T-helper 17 cell (primary cell): ENCODE results near the gene SPHK2. TPM values are rescaled to one million over a fixed set of nuclear protein-coding genes. Genes with fewer than 3 reads are reported as not detected.

ENCODE experiments used
- ATAC-seq: fragments of 150-1000 bp; cut with Tn5 transposase; 2 replicates; pipeline ENCODE4 v1.10.0; 2021; ENCODE audit warnings: mild to moderate bottlenecking, moderate library complexity
- DNase-seq, 3 donors: peaks; one replicate each; pipeline versions ENCODE4 v3.0.0 to v3.0.0-alpha.2; 2020 to 2021
- H3K9me3 ChIP-seq: one replicate; pipeline ENCODE4 v1.7.0; 2013; ENCODE audit warnings: low read length, mild to moderate bottlenecking; ENCODE audit not compliant: control insufficient read depth, poor library complexity, severe bottlenecking
- H3K27ac Mint-ChIP-seq: one replicate; pipeline ENCODE4 v1.8.0; 2022; ENCODE audit warnings: mild to moderate bottlenecking, moderate library complexity, mixed read lengths
- H3K27me3 Mint-ChIP-seq: one replicate; pipeline ENCODE4 v1.8.0; 2022; ENCODE audit warnings: mixed read lengths
- H3K36me3 Mint-ChIP-seq: one replicate; pipeline ENCODE4 v1.8.0; 2022; ENCODE audit warnings: low read depth, mixed read lengths
- H3K4me1 Mint-ChIP-seq: one replicate; pipeline ENCODE4 v1.8.0; 2022; ENCODE audit warnings: mild to moderate bottlenecking, mixed read lengths
- H3K4me3 Mint-ChIP-seq: one replicate; pipeline ENCODE4 v1.8.0; 2022; ENCODE audit warnings: mild to moderate bottlenecking, moderate library complexity, mixed read lengths
- total RNA-seq, 4 donors: library from RNA in 2 of 4; stranded (reverse) in 2 of 4; gene quantifications; one replicate each; pipeline ENCODE4 v1.2.3 and lab custom pipeline; 2022 to 2026

The SPHK2 gene
- total RNA-seq, 2 donors from 2014 or later = 11.9 to 12.6 TPM

DNA sequence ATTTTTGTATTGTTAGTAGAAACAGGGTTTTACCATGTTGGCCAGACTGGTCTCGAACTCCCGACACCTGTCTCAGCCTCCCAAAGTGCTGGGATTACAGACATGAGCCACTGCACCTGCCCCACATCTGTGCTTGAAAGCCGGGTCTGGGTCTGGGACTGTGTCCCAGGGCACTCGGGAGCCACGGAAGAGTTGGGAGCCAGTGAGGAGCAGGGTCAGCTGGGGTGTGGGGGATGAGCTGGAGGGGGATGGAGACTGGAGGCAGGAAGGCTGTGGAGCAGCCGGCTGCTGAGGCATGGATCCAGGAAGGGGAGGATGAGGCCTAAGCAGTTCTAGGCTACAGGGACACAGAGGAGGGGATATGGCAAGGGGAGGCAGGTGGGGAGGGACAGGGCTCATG lies 23.5 kb upstream of the SPHK2 start:
- no peak for DNase-seq
- H3K36me3 Mint-ChIP-seq = peaks cover 3% of the 10 kb centered on the region
- peak overlapping the region; percentile 78 for H3K27ac Mint-ChIP-seq
- H3K4me3 Mint-ChIP-seq = peak overlapping the region; percentile 79
- no peaks in the 10 kb centered on the region for H3K9me3 ChIP-seq
- peaks cover 18% of the 10 kb centered on the region for H3K4me1 Mint-ChIP-seq
- peaks cover 5% of the 10 kb centered on the region for H3K27me3 Mint-ChIP-seq
- ATAC-seq = no peak

DNA sequence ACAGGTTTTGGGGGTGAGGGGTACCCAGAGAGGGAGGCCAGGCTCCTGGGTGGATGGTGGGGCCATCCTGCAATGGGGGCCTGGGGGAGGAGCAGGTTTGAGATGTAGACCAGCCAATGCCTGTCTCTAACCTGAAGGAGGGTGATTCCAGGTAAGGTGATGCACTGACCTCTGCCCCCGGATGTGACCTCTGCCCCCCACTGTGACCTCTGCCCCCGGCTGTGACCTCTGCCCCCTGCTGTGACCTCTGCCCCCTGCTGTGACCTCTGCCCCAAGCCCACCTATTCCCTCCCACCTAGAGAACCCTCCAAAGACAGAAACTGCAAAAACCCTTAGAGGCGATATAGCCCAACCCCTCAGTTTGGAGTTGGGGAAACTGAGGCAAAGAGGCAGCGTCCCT lies 23.1 kb upstream of the SPHK2 start:
- Mint-ChIP-seq H3K36me3 (peaks cover 3% of the 10 kb centered on the region), H3K4me3 (peak overlapping the region; percentile 79), H3K27ac (peak overlapping the region; percentile 78), H3K27me3 (peaks cover 5% of the 10 kb centered on the region), H3K4me1 (peaks cover 18% of the 10 kb centered on the region)
- ATAC-seq (no peak), DNase-seq (no peak)
- no peaks in the 10 kb centered on the region for H3K9me3 ChIP-seq

DNA sequence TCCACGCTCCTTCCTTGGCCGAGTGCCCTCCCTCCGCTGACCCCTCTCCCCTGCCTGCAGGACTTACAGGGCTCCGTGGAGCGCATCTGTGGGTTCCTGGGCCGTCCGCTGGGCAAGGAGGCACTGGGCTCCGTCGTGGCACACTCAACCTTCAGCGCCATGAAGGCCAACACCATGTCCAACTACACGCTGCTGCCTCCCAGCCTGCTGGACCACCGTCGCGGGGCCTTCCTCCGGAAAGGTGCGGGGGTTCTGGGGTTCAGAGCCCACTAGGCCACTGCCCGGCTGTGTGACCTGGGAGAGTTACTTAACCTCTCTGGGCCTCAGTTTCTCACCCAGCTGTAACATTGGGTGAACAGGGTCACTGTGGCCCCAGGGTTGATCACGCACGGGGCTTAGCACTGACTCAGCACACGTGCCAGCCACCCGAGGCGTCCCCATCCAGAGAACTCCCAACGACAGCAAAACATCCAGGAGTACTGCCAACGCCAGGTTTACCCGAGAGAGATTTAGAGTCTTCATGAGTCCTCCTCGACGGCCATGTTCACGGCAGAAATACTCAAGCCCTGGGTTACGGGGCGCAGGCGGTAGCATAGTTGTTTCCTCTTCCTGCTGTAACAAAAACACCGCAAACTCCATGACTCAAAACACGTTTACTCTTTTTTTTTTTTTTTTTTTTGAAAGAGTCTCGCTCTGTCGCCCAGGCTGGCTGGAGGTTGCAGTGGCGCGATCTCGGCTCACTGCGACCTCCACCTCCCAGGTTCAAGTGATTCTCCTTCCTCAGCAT lies 22.4 kb upstream of the SPHK2 start:
- H3K9me3 ChIP-seq = no peaks in the 10 kb centered on the region
- Mint-ChIP-seq H3K4me1 (peaks cover 13% of the 10 kb centered on the region), H3K27me3 (peaks cover 5% of the 10 kb centered on the region), H3K27ac (peak overlapping the region; percentile 84), H3K36me3 (peaks cover 3% of the 10 kb centered on the region), H3K4me3 (peak overlapping the region; percentile 79)
- DNase-seq (peak in 1 of 3 donors; percentile 51), ATAC-seq (peak; percentile 95)

DNA sequence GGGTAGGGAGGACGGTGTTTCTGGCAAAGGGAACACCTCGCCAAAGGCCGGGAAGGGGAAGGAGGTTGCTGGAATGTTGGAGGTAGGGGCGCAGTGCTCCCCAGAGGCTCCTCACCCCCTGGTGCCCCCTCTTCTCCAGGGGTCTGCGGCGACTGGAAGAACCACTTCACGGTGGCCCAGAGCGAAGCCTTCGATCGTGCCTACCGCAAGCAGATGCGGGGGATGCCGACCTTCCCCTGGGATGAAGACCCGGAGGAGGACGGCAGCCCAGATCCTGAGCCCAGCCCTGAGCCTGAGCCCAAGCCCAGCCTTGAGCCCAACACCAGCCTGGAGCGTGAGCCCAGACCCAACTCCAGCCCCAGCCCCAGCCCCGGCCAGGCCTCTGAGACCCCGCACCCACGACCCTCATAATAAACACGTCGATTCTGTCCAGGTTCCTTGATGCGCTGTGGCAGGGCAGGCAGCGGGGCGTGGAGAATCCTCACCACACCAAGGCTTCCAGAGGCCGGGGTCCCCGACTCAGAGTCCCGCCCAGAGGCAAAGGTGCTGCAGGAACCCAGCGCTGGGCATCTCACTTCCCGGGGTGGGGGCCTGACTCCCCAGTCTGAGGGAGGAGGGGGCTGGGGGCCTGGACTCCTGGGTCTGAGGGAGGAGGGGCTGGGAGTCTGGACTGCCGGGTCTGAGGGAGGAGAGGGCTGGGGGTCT lies 20.2 kb upstream of the SPHK2 start:
- Mint-ChIP-seq H3K4me1 (peaks cover 10% of the 10 kb centered on the region), H3K4me3 (no peak overlapping the region), H3K27ac (peak overlapping the region; percentile 59), H3K27me3 (peaks cover 5% of the 10 kb centered on the region), H3K36me3 (peaks cover 3% of the 10 kb centered on the region)
- DNase-seq (no peak), ATAC-seq (no peak)
- no peaks in the 10 kb centered on the region for H3K9me3 ChIP-seq

DNA sequence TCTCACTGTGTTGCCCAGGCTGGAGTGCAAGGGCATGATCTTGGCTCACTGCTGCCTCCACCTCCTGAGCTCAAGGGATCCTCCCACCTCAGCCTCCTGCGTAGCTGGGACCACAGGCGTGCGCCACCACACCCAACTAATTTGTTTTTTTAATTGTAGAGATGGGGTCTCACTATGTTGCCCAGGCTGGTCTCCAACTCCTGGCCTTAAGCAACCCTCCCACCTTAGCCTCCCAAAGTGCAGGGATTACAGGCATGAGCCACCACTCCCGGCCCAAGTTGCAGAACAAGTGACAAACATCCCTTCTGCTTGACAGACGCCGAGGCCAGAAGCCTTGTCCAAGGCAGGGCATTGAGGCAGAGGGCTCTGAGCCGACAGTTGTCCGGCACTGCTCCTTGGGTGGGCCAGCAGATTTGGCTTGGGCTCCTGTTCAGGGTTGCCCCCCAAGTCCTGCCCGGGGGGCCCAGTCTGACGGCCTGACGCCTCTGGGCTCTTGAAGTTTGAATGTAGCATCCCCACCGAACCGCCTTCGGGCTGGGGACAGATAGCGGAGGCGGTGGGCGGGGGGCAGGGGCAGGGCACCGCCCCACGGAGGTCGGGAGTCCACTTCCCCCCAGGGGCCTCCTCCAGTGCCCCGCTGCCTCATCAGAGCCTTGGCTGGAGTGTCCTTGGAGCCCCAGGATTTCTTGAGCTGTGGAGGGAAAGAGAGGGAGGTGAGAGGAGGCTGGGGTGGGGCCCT lies 18.5 kb upstream of the SPHK2 start:
- DNase-seq (no peak), ATAC-seq (no peak)
- H3K4me3 Mint-ChIP-seq = no peak overlapping the region
- H3K9me3 ChIP-seq = no peaks in the 10 kb centered on the region
- peaks cover 3% of the 10 kb centered on the region for H3K4me1 Mint-ChIP-seq
- H3K27ac Mint-ChIP-seq = no peak overlapping the region
- peaks cover 5% of the 10 kb centered on the region for H3K27me3 Mint-ChIP-seq
- H3K36me3 Mint-ChIP-seq = no peaks in the 10 kb centered on the region

DNA sequence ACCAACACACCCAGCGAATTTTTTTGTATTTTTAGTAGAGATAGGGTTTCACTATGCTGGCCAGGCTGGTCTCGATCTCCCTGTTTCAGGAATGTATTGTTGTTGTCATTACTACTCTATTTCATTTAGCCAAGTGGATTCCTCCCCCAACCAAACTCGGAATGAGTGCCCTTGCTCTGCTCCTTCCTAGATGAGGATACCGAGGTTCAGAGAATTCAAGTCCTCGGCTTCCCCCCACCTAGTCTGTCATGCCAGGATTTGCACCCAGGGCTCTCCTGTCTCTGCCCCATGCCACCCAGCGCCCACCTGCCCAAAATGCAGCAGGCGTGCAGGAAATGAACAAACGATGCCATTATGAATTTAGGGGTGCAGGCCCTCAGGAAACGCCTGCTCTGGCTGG lies 16.3 kb upstream of the SPHK2 start:
- no peak overlapping the region for H3K4me3 Mint-ChIP-seq
- no peak overlapping the region for H3K27ac Mint-ChIP-seq
- no peaks in the 10 kb centered on the region for H3K36me3 Mint-ChIP-seq
- no peaks in the 10 kb centered on the region for H3K9me3 ChIP-seq
- peaks cover 5% of the 10 kb centered on the region for H3K27me3 Mint-ChIP-seq
- no peak for ATAC-seq
- no peaks in the 10 kb centered on the region for H3K4me1 Mint-ChIP-seq
- no peak for DNase-seq

DNA sequence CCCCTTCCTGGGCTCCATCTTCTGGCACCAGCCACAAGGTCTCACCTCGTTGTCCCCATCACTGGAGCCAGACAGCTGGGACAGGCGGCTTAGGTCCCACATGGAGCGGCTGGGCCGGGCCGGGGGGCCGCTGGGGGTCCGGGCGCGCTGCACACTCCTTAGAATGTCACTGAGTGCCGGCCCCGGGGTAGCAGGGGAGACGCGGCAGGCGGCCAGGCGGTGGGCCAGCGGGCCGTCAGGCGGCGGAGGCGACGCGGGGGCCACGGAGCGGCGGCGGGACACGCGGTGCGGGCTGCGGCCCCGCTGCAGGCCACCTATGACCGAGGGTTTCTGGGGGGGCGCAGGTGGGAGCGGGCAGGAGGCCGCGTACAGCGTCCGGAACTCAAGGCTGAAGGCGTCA lies 15.9 kb upstream of the SPHK2 start:
- H3K4me3 Mint-ChIP-seq = no peak overlapping the region
- peaks cover 5% of the 10 kb centered on the region for H3K27me3 Mint-ChIP-seq
- DNase-seq = no peak
- no peak for ATAC-seq
- H3K27ac Mint-ChIP-seq = no peak overlapping the region
- no peaks in the 10 kb centered on the region for H3K4me1 Mint-ChIP-seq
- no peaks in the 10 kb centered on the region for H3K9me3 ChIP-seq
- H3K36me3 Mint-ChIP-seq = no peaks in the 10 kb centered on the region

DNA sequence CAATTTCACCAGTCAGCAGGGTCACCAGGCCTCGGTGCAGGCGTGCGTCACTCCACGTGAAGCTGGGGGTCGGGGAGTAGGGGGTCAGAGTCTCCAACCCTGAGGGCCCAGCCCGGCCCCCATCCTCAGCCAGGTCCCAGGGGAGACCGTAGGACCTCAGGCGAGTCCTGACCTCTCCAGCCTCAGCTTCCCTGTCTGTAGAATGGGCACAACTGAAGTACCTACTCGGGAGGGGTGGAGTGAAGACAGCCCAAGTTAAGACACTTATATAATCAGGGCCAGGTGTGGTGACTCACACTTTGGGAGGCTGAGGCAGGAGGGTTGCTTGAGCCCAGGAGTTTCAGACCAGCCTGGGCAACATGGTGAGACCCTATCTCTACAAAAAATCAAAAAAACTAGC lies 15.5 kb upstream of the SPHK2 start:
- no peaks in the 10 kb centered on the region for H3K9me3 ChIP-seq
- Mint-ChIP-seq H3K4me3 (no peak overlapping the region), H3K27ac (no peak overlapping the region), H3K27me3 (peaks cover under 1% of the 10 kb centered on the region), H3K36me3 (no peaks in the 10 kb centered on the region), H3K4me1 (peaks cover 3% of the 10 kb centered on the region)
- ATAC-seq (no peak), DNase-seq (no peak)

DNA sequence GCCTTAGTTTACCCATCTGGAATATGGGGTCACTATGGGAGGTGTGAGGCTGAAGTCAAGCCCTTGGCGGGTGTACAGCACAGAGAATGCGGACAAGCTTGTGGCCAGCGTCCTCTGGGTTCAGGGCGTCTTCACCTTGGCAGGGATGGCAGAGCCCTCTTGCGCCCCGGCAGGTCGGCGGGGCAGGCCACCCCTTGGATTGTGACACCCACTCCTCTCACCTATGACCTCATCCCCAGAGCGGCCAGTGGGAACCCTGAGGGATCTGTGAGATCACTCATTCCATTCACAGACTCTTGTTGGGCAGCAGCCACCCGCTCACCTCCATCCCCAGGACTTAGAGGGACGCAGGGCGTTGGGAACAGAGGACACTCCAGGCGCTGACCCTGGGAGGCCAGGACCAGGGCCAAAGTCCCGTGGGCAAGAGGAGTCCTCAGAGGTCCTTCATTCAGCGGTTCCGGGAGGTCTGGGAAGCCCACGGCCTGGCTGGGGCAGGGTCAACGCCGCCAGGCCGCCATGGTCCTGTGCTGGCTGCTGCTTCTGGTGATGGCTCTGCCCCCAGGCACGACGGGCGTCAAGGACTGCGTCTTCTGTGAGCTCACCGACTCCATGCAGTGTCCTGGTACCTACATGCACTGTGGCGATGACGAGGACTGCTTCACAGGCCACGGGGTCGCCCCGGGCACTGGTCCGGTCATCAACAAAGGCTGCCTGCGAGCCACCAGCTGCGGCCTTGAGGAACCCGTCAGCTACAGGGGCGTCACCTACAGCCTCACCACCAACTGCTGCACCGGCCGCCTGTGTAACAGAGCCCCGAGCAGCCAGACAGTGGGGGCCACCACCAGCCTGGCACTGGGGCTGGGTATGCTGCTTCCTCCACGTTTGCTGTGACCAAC lies 12.6 kb upstream of the SPHK2 start, which contains the start of gene SPACA4:
Gene SPACA4, plus strand, starts transcription at position 280 of the 896 bp plus-strand sequence. Its CDS starts 237 bp downstream, at position 517.
- H3K27me3 Mint-ChIP-seq = no peaks in the 10 kb centered on the region
- no peak for DNase-seq
- ATAC-seq = no peak

DNA sequence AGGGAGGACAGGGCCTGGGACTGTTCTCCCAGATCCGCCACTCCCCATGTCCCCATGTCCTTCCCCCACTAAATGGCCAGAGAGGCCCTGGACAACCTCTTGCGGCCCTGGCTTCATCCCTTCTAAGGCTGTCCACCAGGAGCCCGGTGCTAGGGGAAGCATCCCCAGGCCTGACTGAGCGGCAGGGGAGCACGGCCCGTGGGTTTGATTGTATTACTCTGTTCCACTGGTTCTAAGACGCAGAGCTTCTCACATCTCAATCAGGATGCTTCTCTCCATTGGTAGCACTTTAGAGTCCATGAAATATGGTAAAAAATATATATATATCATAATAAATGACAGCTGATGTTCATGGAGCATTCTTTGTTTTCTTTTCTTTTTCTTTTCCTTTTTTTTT lies 11.9 kb upstream of the SPHK2 start:
- ATAC-seq (no peak), DNase-seq (no peak)
- Mint-ChIP-seq H3K4me1 (peaks cover 4% of the 10 kb centered on the region), H3K36me3 (no peaks in the 10 kb centered on the region), H3K27ac (no peak overlapping the region), H3K27me3 (no peaks in the 10 kb centered on the region), H3K4me3 (no peak overlapping the region)
- H3K9me3 ChIP-seq = no peaks in the 10 kb centered on the region

More for the DNA sequence above, 12.6 kb upstream of the SPHK2 start, which contains the start of gene SPACA4:
- no peaks in the 10 kb centered on the region for H3K9me3 ChIP-seq
- Mint-ChIP-seq H3K36me3 (no peaks in the 10 kb centered on the region), H3K4me3 (no peak within 1 kb of the TSS), H3K27ac (no peak within 1 kb of the TSS), H3K4me1 (peaks cover 4% of the 10 kb centered on the region)

DNA sequence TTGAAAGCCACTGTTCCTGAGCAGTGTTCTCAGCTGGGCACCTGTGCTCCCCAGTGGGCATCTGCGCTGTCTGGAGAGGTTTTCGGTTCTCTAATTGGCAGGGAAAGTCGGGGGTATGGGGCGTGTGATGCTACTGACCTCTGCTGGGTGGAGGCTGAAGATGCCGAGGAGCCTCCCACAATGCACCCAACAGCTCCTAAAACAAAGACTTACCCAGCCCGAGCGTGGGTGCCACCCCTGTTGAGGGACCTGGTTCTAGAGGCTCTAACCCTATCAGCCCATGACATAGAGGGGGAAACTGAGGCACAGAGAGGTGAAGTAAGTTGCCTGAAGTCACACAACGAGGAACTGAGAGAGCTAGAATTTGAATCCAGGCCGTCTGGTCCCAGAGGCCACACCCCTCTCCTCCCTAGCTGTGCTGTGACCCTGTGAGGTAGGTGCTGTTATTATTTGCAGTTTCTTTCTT lies 10.5 kb upstream of the SPHK2 start:
- Mint-ChIP-seq H3K27me3 (no peaks in the 10 kb centered on the region), H3K27ac (no peak overlapping the region), H3K4me1 (peaks cover 4% of the 10 kb centered on the region), H3K36me3 (no peaks in the 10 kb centered on the region), H3K4me3 (peak overlapping the region; percentile 41)
- DNase-seq (peak in 2 of 3 donors; percentile 33 to 44), ATAC-seq (peak; percentile 92)
- no peaks in the 10 kb centered on the region for H3K9me3 ChIP-seq

DNA sequence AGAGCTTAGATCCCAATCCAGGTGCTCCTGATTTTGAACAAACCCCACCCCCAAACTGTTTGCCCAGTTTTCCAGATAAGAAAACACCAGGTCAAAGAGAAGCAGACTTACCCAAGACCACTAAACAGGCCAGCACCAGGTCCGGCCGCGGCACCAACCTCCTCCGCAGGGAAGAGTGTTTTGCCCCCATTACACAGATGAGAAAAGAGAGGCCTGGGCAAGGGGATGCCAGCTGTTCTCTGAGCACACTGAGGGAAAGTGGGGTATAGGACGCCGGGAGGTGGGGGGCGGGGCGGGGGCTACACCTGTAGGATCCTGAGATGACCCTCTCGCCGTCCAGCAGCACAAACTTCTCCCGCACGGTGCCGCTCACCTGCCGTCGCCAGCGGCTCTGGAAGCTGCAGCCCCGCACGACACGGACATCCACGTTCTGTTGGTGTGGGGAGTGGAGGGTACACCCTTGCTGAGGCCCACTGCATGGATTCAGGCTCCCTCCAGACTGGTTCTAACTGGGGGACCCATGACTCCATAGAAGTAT lies 9.7 kb upstream of the SPHK2 start:
- ATAC-seq (no peak), DNase-seq (no peak)
- no peak overlapping the region for H3K4me3 Mint-ChIP-seq
- H3K4me1 Mint-ChIP-seq = peaks cover 7% of the 10 kb centered on the region
- no peaks in the 10 kb centered on the region for H3K36me3 Mint-ChIP-seq
- no peak overlapping the region for H3K27ac Mint-ChIP-seq
- H3K9me3 ChIP-seq = no peaks in the 10 kb centered on the region
- H3K27me3 Mint-ChIP-seq = no peaks in the 10 kb centered on the region
